ENCODE results near the gene DHX58.
A peak's percentile ranks its signal among the peaks of the same experiment; 100 is the strongest.

Gene DHX58

DNA sequence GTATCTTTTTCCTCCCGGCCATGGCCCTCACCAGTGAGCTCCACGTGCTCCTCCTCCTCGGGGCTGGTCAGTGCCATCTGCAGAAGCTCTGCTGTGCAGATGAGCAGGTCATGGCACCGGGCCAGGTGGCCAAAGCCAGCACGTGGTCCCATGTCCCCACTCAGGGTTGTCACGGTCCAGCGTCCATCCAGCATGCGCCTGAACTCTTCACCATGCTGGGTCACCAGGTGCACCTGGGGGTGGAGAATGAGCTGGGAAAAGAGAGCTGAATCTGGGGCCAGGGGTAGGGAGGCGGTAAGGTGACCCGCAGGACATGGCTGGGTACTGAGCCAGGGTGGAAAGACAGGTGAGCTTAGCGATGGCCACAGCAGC is 1.3 kb downstream of the DHX58 start:
- DNase-seq (ENCODE audit: low read depth in 1 of 2, low spot score in 1 of 2) = no peak

DNA sequence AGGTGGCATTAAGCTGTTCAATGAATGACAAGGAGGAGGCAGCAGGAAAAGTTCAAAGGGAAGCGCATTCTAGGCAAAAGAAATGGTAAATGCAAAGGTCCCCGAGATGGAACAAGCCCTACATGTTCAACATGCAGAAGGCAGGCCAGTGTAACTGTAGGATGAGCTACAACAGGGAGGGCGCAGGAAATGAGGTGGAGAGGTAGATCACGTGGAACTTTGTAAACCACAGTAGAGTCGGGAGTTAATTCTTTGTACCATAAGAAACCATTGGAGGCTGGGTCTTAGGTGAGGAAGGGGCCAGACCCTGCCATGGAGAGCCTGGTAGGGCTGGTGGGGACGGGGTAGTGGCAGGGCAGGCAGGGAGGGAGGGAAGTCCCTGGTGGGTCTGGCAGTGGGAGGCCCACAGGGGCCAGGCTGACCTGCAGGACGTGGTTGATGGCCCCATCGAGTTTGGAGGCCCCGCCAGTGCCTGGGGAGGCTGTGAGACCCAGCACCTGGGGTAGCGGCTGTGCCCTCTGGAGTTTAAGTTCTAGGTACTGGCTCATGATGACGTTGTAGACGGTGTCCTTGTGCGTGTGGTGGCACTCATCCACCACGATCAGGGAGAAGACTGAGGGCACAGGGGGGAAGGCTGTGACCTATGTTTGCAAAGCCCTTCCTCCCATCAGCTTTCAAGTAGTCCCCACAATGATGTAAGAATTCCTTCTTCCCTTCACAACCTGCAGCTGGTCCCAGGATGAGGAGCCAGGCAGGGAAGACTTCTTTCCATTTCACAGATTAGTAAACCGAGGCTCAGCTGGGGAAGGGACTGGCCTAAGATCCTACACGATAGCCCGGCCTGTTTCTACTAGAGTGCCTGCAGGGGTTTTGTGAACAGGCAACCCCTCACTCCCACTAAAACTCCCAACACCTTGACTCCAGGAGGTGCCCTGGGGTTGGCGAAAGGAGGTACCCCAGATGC is 1.9 kb downstream of the DHX58 start:
- no peak for DNase-seq (ENCODE audit: low read depth in 1 of 2, low spot score in 1 of 2)

DNA sequence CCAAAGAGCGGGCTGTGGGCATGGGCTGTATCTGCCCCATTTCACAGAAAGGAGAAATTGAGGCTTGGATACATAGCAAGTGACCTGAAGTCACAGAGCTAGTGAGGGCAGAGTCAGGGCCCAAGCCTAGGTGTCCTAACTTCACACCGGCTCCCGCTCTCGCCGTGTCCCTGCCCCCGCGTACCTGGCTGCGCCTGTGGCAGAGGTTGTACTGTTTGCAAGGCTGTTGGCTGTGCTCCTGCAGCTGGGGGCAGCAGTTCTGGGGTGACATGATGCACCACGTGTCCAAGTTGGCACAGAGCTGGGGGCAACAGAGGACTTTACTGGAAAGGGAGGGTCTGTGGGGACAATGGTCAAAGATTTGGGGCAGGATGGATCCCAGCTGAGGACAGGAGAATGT is 3.4 kb downstream of the DHX58 start:
- DNase-seq (ENCODE audit: low read depth in 1 of 2, low spot score in 1 of 2) = no peak

DNA sequence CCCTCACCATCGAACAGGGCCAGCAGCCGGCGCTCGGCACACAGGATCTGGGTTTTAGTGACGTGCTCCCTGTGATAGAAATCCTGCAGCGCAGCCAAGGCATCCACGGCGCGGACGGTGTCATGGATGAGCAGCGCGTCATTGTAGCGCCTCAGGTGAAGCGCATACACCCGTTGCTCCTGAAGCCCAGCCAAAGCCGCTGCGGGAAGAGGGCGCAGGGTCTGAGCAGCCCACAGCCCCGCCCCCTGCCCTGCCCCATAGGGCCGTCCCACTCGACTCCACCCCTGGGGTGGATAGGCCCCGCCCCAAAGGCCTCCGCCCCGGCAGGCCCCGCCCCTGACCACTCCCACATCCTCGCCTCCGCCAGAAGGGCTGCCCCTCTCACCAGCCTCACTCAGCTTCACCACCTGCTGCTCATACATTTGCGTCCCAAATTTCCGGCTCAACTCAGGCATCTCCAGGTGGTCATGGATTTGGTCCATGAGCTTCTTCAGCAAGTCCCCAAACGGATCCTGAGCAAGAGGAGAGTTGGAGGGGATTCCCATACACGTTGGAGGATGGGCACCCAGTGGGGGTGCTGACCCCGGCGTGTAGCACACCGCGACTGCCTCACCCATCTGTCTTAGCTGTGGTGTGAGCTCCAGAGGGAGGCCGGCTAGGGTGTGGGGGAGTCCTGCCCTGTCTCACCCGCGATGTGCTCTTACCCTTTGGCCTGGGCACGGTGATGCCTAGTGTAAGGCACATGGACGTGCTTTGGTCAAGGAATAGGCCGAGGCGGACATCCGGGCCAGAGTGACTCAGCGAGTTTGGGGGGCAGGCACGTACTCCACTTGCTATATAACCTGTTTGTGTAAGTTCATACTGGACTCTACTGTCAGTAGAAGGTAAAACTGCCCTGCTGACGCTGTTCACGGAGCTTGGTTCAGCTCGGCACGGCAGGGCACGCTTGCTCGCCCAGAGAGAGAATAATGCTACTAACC is 4.6 kb downstream of the DHX58 start:
- DNase-seq (ENCODE audit: low read depth in 1 of 2, low spot score in 1 of 2) = peak; percentile 84 to 88

DNA sequence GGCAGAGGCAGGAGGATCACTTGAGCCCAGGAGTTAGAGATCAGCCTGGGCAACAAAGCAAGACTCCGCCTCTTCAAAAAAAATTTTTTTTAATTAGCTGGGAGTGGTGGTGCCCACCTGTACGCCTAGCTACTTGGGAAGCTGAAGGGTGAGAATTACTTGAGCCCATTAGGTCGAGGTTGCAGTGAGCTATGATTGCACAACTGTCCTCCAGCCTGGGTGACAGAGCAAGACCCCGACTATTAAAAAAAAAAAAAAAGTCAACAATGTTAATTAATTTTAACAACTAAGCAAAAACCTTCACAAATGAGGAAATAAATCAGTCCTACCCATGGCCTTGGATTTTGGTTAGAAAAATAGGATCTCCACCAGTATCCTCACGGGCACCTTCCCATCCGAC is 5.4 kb downstream of the DHX58 start:
- DNase-seq (ENCODE audit: low read depth in 1 of 2, low spot score in 1 of 2) = no peak

DNA sequence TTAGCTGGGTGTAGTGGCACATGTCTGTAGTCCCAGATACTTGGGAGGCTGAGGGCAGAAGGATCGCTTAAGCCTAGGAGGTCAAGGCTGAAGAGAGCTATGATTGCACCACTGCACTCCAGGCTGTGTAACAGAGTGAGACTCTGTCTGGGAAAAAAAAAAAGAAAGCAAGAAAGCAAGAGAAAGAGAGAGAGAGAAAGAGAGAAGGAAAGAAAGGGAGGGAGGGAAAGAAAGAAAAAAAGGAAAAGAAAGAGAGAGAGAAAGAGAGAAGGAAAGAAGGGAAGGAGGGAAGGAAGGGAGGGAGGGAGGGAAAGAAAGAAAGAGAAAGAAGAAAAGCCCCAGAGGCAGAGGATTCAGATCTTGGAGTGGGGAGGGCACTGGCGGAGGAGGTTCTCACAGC is 6.5 kb downstream of the DHX58 start:
- DNase-seq (ENCODE audit: low read depth in 1 of 2, low spot score in 1 of 2) = no peak

DNA sequence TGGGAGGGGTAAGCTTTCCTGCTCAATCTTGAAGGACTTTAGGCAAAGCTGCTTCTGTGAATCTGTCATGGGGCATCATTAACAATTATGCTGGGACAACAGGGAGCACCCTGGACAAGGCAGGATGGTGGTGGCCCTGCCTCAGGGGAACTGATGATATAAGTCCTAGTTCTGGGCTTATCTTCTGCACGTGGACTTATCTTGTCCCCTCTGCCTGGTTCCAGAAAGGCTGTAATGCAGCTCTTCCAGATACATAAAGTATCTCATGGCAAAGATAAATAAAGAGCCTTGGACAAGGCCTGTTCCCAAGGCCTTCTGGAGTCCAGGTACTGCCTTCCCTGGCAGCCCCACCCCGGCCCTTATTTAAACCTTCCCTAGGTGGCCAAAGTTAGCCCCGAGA is 8.2 kb downstream of the DHX58 start:
- DNase-seq (ENCODE audit: low read depth in 1 of 2, low spot score in 1 of 2) = no peak

DNA sequence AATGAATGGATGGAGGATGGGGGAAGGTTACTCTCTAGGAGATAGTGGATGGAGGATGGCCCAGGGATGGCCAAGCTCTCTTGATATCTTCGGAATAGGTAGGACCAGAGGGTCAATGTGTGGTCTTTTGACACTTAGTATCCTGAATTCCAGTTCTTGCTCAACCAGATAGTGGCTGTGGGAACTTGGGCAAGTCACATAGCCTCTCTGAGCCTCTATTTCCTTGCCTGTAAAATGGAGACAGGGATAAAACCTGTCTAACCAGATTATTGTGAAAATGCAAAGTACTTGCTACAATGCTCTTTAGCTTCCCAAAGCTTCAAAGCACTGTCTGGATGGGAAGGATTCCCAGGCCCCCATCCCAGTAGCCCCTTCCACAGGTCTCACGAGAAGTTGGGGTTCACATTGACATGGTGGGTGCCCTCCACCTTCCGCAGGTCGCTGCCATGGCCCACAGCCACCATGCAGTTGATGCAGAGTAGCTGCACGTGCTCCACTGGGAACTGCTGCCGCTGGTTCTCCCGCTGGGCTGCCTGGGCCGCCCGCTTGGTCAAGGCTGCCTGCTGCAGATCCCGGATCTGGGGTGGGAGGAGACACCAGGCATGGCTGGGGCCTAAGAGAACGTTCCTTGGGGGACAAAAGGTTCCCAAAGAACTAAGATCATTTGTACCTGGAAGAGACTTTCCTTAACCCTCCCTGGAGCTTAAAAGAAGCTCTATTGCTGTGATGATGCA is 9.1 kb downstream of the DHX58 start:
- no peak for DNase-seq (ENCODE audit: low read depth in 1 of 2, low spot score in 1 of 2)

DNA sequence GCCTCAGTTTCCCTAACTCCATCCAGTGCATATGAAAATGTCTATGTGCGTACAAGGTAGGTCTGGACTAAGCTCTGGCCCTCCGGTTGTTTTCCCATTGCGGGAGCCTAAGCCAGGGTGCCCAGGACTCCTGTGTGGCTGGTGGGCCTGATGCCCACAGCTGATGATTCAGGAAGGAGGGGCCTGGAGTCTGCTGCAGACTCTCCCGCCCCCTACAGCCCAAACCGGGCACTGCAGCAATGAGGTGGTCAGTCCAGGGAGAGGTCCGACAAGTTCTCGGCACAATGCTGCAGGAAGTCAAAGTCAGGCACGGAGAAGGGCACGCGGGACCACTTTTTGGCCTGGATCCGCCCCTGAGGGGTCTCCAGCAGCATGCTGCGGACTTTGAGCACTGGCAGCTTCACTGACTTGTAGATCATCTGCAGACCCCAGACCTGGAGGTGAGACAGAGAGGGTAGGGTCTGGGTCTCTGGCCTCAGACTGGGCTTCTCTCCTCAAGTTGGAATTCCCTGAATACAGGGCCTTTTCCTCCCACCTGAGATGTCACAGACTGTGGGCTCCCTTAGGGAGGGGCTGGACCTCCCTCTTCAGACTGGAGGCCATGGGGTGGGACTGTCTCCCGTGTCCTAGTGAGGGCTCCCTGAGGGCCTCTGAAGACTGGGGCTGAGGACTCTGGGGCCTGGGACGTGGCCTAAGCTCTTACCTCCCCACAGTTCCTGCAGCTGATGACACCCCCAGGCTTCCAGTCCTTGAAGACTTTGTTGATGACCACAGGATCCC is 10.8 kb downstream of the DHX58 start:
- peak in 1 of 2 donors; percentile 42 for DNase-seq (ENCODE audit: low read depth in 1 of 2, low spot score in 1 of 2)

DNA sequence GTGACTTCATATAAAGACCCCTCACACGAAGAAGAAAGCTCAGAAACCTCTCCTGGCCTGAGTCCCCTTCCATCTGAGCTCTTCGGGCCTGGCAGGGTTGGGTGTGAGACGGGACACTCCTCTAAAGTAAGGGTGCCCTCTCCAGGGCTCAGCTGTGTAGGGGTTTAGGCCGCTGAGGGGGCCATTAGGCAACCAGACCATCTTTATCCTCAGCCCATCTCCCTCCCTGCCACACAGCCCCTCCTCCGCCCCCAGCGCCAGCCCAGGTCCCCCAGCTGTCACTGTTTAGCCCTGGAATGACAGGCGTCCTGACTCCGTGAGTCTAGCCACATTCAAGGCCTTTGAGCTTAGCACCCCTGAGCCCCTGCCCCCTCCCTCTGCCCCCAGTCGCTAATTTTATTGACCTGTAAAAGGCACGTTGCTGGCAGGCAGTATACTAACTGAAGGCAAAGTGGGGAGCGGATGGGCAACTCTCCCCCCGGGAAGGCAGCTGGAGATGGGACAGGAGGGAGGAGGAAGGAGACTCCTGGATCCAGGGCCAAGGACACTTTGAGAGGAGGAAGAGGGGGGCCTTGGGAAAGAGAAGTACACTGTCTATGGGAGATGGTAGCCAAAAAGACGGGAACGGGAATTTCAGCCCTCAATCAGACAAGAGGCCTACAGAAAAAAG is 13.6 kb downstream of the DHX58 start:
- DNase-seq (ENCODE audit: low read depth in 1 of 2, low spot score in 1 of 2) = no peak

DNA sequence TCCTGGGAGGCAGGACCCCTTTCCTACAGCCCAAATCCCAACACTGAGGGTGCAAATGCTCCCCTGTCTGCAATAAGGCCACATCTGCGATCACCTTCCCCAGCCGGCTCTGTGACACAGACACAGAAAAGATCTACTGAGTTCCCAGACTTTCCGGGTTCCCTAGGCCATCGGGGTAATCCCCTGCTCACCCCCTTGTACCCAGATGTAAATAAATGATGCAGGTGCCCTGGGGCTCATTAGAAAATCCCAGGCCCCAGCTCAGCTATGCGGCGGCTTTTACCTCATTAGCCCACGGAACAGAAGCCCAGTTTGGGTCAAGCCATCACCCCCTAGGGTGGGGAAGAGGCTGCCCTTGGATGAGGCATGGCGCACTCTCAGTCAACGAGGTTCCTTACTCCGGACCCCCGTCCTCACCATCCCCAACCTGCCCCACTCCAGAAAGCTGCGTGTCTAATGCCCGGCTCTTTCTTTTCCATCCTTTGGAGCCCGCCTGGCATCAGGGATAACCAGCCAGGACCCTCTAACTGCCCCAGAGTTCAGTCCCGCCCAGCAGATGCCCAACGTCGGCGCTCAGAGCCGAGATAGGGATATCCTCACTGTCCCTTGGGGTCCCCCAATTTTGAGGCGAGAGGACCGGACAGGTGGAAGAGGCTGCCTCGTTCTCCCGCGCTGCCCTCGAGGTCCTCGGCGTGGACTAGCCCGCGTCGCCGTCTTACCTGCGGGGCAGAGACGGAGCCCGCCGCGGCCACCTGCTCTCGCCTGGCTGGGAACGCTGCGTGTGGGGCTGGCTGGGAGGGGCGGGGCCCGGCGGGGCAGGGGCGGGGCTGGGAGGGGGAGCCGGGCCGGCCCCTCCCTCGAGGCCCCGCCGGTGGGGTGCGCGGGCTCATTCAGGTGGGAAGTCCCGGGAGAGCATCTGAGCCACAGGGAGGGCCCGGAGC is 14.6 kb downstream of the DHX58 start, which contains the start of gene ZNF385C:
TSS of gene ZNF385C (minus strand) at position 783 of the 941 bp plus-strand sequence. CDS start 35,417 bp downstream, outside the sequence.
- no peak for DNase-seq (ENCODE audit: low read depth in 1 of 2, low spot score in 1 of 2)

DNA sequence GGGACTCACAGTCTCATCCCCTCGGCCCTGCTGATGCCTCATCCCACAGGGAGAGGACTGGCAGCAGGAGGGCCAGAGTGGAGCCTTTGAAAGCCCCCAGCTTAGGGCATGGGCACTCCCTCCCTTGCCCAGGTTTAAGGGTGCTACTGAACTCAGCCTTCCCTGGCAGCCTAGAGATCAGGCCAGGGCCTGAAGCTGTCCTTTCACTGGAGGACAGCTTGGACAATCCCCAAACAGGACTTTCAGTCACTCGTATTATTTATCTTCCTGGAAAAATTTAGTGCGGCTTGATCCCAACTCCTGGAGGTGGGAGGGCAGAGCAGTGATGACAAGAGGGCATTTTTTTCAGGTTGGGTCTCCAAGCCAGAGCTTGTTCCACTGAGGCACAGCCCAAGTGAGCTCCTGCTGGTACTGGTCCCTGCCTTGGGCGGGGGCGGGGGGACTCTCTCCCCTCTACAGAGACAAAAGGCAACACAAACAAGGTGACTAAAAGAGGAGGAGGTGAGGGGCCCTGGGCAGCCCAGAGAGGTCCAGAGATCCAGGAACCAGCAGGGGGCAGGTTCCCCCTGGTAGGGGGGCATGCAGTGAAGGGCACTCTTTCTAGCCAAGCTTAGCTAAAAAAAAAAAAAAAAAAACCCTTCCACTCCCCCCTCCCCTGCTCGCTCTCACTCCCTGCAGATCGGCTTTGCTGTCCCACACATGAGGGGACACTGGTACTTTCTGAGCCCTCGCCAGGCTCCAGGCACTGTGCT is 16.0 kb downstream of the DHX58 start:
- DNase-seq (ENCODE audit: low read depth in 1 of 2, low spot score in 1 of 2) = no peak

DNA sequence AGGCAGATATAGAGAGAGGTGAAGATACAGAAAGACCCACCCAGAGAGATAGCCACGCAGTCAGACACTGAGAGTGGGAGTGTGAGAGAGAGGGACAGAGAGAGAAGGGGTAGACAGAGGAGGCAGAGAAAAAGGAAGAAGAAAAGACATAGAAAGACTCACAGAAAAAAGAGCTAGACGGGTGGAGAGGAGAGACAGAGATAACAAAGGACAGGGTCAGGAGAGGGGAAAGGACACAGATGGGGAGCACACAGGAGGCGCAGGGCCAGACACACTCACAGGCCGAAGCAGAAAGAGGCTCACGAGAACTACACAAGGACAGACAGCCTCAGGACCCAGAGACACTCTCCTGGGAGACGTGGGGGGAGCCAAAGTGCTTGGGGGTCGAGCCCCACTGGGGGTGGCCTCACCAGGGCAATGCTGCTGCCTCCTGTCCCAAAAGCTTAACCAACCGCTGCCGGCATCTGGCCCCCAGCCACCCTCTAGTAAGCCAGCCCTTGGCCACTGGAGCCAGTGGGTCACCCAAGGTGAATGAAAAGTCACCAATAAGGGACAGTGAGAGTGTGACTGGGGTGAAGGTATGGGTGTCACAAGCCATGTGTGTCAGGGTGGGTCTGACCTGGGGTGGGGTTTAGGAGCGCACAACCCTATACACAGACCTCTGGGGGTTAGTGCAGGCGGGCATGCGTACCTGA is 18.0 kb downstream of the DHX58 start:
- DNase-seq (ENCODE audit: low read depth in 1 of 2, low spot score in 1 of 2) = no peak

DNA sequence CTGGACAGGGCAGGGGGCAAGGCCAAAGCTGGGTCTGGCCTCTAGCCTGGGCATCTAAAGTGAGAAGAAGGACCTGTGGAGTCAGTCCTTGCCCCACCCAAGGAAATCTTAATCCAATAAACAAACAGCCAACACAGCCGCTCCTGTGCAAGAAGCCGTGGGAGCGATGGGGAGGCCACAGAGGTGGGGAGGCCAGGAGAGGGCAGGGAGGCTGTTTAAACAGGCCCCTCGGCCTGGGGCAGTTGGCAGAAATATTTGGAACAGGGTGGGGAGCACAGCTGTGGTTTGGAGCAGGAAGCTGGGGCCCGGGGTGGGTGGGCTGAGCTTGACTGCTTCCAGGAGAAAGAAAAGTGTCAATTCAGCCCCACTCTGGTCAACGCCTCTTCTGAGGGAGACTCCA is 19.6 kb downstream of the DHX58 start:
- DNase-seq (ENCODE audit: low read depth in 1 of 2, low spot score in 1 of 2) = no peak

DNA sequence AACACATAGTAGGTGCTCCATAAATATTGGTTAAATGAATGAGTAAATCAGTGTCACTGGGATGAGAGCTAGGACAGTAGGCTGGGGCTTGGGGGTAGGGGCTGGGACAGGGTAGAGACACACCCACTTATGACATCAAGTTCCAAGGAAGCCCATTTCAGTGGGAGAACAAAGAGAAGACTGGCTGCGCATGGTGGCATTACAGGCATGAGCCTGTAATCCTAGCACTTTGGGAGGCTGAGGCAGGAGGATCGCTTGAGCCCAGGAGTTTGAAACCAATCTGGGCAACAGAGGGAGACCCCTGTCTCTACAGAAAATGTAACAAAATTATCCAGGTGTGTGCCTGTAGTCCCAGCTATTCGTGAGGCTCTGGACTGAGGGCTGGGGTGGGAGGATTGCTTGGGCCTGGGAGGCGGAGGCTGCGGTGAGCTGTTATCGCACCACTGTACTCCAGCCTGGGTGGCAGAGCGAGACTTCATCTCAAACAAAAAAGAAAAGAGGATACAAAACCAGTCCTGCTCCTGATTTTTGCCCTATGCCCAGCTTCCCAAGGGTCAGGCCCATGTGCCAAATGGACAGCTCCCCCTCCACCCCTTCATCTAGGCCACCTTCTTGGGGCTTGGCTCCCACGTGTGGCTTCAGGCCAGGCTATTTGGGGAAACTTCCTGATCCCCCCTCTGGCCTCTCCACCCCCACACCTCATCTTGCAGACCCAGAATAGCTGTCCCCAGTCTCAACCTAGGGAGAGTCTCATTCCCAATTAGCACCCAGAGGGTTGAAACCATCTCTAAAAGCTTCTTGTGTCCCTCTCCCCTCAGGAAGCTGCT is 21.3 kb downstream of the DHX58 start:
- no peak for DNase-seq (ENCODE audit: low read depth in 1 of 2, low spot score in 1 of 2)

DNA sequence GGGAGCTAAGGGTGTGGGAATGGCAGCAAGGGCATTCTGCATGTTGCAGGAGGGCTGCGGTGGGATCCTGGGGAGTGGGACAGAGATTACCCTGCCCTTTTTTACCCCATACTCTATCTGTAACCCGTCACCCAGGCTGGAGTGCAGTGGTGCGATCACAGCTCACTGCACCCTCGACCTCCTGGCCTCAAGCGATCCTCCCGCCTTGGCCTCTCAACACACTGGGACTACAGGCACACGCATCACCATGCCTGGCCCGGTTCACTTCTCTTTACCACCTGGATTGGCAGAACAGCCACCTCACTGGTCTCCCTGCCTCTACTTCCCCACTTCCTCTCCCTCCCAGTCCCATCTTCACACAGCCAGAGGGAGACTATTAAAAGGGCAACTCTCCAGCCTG is 23.8 kb downstream of the DHX58 start:
- no peak for DNase-seq (ENCODE audit: low read depth in 1 of 2, low spot score in 1 of 2)
